ENCODE measurements around the gene CELF2.

The CELF2 gene

DNA sequence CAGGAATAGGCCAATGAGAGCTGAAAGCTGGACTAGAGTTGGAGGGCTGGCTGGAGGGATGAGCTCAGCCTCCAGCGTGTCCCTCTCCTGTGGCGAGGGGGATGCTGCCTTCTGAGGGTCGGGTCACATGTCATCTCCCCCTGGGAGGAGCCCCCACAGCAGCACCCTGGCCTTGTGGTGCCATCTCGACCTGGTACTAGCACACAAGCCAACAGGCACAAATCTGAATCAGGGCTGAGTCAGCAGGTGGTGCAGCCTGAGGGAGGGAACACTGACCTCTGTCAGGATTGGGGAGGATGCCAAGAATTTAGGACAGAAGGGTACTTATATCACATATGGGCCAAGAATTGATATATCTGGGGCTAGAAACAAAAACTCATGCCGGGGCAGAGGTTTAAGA lies 280.4 kb downstream of the CELF2 start:
- no peak overlapping the region for H3K9ac ChIP-seq (ENCODE audit: low read depth, low read length)
- 88% methylated on average over 5 of the region's 5 CpGs for WGBS
- H3K36me3 ChIP-seq (ENCODE audit: insufficient read depth, low read length): no peaks in the 10 kb centered on the region

DNA sequence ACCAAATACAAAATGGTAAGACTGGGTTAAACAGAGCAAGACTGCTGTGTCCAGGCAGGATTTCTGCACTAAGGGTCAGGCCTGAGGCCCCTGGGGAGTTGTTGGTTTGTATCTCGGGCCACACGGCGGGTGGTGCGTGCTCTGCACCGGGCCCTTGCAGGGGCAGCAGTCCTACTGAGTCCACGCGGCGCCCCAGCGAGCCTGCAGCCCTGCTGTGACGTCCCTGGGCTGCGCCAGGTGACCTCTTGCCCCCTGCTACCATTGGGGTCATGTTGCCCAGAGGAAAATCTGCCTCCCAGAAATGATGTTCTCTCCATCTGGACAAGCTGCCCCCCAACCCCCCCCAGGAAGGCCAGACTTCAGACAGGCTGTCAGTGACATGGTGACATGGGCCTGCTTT lies 281.5 kb downstream of the CELF2 start:
- Histone ChIP-seq H3K36me3 (ENCODE audit: insufficient read depth, low read length) (peaks cover 7% of the 10 kb centered on the region; the same call in 1 of the 2 replicates), H3K27me3 (ENCODE audit: insufficient read depth, low read length) (no peaks in the 10 kb centered on the region)
- WGBS: 96% methylated on average over 11 of the region's 11 CpGs

More for the DNA sequence above, 280.4 kb downstream of the CELF2 start:
- Histone ChIP-seq H3K4me3 (ENCODE audit: low read length) (no peak overlapping the region), H3K27ac (ENCODE audit: low read depth, low read length) (no peak overlapping the region), H3K4me1 (ENCODE audit: insufficient read depth, low read length) (no peaks in the 10 kb centered on the region), H3K27me3 (ENCODE audit: insufficient read depth, low read length) (no peaks in the 10 kb centered on the region), H3K9me3 (ENCODE audit: insufficient read depth, low read depth, low read length) (no peaks in the 10 kb centered on the region)

DNA sequence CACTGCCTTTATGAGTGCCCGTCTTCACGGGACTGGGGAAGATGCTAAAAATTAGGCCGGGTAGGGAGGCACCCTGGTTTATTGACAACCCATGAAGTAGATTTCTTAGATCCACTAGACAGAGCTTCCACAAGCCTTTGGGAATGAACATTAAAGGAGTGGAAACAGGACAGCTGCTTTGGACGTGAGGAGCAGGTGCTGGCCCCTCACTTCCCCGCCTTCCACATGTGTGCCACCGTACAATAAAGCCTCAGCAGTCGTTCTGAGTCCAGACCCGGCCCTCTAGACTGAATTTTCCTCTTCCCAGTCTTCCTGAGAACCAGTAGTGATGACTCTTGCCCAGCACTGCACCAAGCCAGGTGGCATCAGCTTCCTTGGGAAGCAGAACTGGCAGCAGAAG lies 282.4 kb downstream of the CELF2 start:
- Histone ChIP-seq H3K27ac (ENCODE audit: low read depth, low read length) (no peak overlapping the region), H3K9me3 (ENCODE audit: insufficient read depth, low read depth, low read length) (no peaks in the 10 kb centered on the region), H3K27me3 (ENCODE audit: insufficient read depth, low read length) (no peaks in the 10 kb centered on the region), H3K4me3 (ENCODE audit: low read length) (no peak overlapping the region), H3K4me1 (ENCODE audit: insufficient read depth, low read length) (no peaks in the 10 kb centered on the region), H3K9ac (ENCODE audit: low read depth, low read length) (no peak overlapping the region), H3K36me3 (ENCODE audit: insufficient read depth, low read length) (peaks cover 7% of the 10 kb centered on the region; the same call in 1 of the 2 replicates)
- 90% methylated on average over 8 of the region's 8 CpGs for WGBS

More for the DNA sequence above, 281.5 kb downstream of the CELF2 start:
- Histone ChIP-seq H3K4me3 (ENCODE audit: low read length) (no peak overlapping the region), H3K9me3 (ENCODE audit: insufficient read depth, low read depth, low read length) (no peaks in the 10 kb centered on the region), H3K27ac (ENCODE audit: low read depth, low read length) (no peak overlapping the region), H3K4me1 (ENCODE audit: insufficient read depth, low read length) (no peaks in the 10 kb centered on the region), H3K9ac (ENCODE audit: low read depth, low read length) (no peak overlapping the region)

DNA sequence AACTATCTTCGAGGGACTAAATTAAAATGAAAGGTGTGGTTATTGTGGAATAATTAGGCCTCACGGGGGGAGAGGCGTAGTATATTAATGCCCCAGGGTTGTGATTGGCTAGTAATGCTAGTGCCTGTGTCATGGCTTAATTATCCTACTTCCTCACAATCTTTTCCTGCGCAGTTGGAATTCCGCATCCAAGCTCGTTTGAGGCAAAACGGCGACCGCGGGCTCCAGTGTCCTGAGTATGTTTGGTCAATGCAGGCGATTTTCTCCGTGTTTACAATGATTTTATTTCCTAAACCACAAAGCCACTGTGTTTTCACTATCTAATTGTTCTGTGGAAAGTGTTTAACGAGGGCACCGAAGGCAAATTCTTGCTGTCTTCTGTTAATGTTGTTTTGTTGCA lies 282.9 kb downstream of the CELF2 start:
- H3K4me1 ChIP-seq (ENCODE audit: insufficient read depth, low read length): no peaks in the 10 kb centered on the region
- no peak overlapping the region for H3K27ac ChIP-seq (ENCODE audit: low read depth, low read length)
- H3K27me3 ChIP-seq (ENCODE audit: insufficient read depth, low read length): no peaks in the 10 kb centered on the region
- H3K9me3 ChIP-seq (ENCODE audit: insufficient read depth, low read depth, low read length): no peaks in the 10 kb centered on the region
- H3K9ac ChIP-seq (ENCODE audit: low read depth, low read length): no peak overlapping the region
- peaks cover 7% of the 10 kb centered on the region; the same call in 1 of the 2 replicates for H3K36me3 ChIP-seq (ENCODE audit: insufficient read depth, low read length)
- 93% methylated on average over 11 of the region's 14 CpGs for WGBS
- no peak overlapping the region for H3K4me3 ChIP-seq (ENCODE audit: low read length)

DNA sequence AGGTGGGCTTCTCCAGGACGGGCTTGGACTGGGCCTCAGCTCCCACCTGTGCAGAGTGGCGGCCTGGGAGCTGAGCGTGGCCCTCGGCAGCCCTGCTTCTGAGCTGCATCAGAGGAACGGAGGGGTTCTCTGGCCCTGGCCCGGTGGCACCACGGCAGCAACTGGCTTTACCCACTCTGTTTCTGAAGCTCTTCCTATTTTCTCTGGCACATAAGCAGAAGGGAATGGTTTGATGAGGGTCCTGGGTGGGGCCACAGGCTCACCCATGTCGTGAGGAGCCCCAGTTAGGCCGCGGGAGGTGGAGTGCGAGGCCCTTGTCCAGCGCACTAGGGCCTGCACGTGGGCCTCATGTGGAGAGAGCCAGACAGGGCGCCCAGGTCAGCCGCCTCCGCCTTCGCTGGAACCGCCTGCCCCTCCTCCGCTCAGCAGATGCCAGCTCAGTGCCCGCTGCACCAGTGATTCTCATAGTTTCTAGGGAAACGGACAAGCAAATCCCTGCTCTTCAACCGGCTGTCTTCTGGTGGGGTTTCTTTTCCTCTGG lies 284.0 kb downstream of the CELF2 start:
- Histone ChIP-seq H3K9ac (ENCODE audit: low read depth, low read length) (no peak overlapping the region), H3K36me3 (ENCODE audit: insufficient read depth, low read length) (peaks cover 7% of the 10 kb centered on the region; the same call in 1 of the 2 replicates), H3K27me3 (ENCODE audit: insufficient read depth, low read length) (no peaks in the 10 kb centered on the region), H3K4me3 (ENCODE audit: low read length) (no peak overlapping the region), H3K9me3 (ENCODE audit: insufficient read depth, low read depth, low read length) (no peaks in the 10 kb centered on the region), H3K27ac (ENCODE audit: low read depth, low read length) (no peak overlapping the region), H3K4me1 (ENCODE audit: insufficient read depth, low read length) (no peaks in the 10 kb centered on the region)
- WGBS: 91% methylated on average over 22 of the region's 22 CpGs

DNA sequence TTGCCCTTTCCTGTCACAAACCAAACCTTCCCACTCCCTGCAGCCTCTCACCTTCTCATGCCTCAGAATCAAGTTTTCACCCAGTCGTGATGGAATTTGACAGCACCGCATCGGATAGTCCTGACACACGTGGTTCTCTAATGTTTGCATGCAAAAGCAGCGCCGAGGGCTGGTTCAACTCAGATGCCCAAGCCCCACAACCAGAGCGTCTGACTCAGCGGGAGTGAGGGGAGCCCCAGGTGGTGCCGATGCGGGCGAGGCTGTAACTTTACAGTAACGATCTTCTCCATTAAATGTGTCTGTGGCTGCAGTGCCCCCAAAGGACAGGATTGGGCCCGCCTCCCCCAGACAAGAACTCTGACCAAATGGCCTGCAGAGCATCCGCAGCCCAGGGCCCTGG lies 284.5 kb downstream of the CELF2 start:
- Histone ChIP-seq H3K4me3 (ENCODE audit: low read length) (no peak overlapping the region), H3K27ac (ENCODE audit: low read depth, low read length) (no peak overlapping the region), H3K27me3 (ENCODE audit: insufficient read depth, low read length) (no peaks in the 10 kb centered on the region), H3K9ac (ENCODE audit: low read depth, low read length) (no peak overlapping the region), H3K9me3 (ENCODE audit: insufficient read depth, low read depth, low read length) (0 out of 2 replicates have a peak, but pooled peaks cover under 1% of the 10 kb centered on the region), H3K36me3 (ENCODE audit: insufficient read depth, low read length) (peaks cover 9% of the 10 kb centered on the region; the same call in 1 of the 2 replicates), H3K4me1 (ENCODE audit: insufficient read depth, low read length) (no peaks in the 10 kb centered on the region)
- whole genome bisulfite sequencing: 93% methylated on average over 14 of the region's 14 CpGs

DNA sequence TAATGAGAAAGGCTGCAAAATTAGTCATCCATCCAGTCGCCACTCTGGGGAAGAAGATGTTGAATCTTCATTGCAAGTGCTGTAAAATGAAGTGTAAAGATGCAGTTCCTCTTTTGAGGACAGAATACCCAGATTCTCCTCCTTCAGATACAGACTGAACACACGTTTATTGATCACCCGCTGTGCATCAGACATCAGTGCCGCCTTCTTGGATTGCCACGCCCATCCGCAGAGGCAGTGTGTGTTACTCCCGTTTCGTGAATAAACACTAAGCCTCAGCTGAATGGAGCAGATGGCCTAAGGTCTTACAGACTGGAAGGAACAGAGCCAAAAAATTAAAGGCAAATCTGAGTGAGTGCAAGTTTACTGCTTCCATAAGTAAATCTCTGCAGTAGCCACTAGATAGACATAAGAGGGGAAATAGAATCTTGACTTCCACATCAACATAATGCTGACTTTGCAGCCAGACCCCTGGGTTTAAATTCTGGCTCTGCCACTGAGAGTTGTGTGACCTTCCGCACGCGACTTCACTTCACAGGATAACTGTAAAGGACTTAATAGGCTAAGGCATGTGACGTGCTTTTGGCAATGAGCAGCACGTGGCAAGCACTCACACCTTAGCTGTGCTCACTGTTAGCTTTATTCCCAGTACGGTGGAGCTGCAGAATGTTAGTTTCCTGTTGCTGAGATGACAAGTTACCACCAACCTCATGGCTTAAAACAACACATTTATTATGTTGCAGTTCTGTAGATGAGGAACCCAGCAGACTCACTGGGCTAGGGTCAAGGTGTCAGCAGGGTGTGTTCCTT lies 285.9 kb downstream of the CELF2 start:
- Histone ChIP-seq H3K27ac (ENCODE audit: low read depth, low read length) (no peak overlapping the region), H3K9ac (ENCODE audit: low read depth, low read length) (no peak overlapping the region), H3K27me3 (ENCODE audit: insufficient read depth, low read length) (no peaks in the 10 kb centered on the region), H3K9me3 (ENCODE audit: insufficient read depth, low read depth, low read length) (peaks cover 13% of the 10 kb centered on the region; the same call in 1 of the 2 replicates), H3K36me3 (ENCODE audit: insufficient read depth, low read length) (peaks cover 12% of the 10 kb centered on the region; the same call in 1 of the 2 replicates), H3K4me3 (ENCODE audit: low read length) (no peak overlapping the region), H3K4me1 (ENCODE audit: insufficient read depth, low read length) (no peaks in the 10 kb centered on the region)
- WGBS: 94% methylated on average over 14 of the region's 14 CpGs

DNA sequence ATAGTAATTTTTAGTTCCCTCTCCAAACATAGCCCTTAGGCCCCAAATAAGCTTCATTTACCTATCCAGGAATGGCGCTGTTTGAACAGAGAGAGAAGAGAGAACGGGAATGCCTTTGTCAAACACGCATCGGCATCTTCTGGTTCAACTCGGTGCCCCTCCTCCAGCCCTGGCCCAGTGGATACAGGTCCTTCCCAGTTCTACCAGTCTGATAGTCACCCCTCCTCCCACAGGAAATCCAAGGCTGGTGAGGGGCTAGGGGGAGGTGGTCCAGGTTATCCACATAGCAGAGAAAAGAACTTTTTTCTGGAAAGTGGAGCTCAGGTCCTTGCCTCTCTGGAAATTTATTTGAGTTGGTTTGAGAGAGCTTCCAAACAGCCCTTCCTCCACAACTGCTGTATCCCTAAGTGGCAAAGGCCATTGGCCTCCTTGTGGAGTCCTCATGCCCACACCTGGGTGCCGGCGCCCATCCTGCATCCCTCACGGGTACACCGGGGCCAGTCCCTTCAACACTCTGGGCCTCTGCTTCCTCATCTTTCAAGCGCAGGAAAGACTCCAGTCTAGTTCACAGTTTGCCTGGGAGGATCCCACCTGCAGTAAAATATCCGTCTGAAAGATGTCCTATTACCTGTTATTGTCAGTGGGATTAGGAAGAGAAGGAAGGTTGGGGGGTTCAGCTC lies 287.4 kb downstream of the CELF2 start:
- H3K27ac ChIP-seq (ENCODE audit: low read depth, low read length): no peak overlapping the region
- H3K4me1 ChIP-seq (ENCODE audit: insufficient read depth, low read length): no peaks in the 10 kb centered on the region
- H3K4me3 ChIP-seq (ENCODE audit: low read length): no peak overlapping the region
- WGBS: 93% methylated on average over 11 of the region's 11 CpGs
- H3K27me3 ChIP-seq (ENCODE audit: insufficient read depth, low read length): no peaks in the 10 kb centered on the region
- H3K9ac ChIP-seq (ENCODE audit: low read depth, low read length): no peak overlapping the region
- H3K9me3 ChIP-seq (ENCODE audit: insufficient read depth, low read depth, low read length): peaks cover 13% of the 10 kb centered on the region; the same call in 1 of the 2 replicates
- H3K36me3 ChIP-seq (ENCODE audit: insufficient read depth, low read length): peaks cover 12% of the 10 kb centered on the region; the same call in 1 of the 2 replicates

DNA sequence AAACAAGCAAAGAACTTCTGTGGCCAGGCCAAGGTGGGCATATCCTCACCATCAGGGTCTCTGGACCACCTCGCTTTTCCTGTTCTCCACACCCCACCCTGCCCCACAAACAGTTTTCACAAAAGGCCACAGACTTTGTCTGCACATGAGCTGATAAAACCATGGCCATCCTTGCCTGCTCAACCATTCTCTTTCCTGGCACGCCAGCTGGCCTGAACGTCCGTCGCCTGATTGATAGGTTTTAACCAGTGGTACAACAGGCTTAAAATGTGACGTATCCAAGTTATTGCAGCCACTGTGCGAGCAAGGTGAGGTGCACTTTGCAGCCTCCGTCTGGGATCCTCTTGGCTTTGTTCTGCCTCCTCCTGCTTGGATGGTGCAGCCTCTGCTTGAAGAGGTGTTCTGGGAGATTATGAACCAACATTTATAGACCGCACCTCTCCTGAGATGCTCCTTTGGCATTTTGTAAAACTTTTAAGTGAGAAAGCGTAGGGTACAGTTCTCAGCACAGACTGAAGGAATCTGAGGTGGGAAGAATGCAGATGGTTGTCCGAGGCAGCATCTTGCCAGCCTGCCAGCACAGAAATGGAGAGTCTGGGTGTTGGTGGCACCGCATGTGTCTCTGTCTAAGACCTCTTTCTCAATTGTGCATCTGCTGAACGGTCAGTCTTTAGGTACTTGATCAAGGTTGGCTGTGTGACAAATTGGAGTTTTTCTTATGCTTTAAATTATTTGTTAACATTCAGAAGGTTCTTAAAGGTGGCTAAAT lies 288.3 kb downstream of the CELF2 start:
- Histone ChIP-seq H3K27me3 (ENCODE audit: insufficient read depth, low read length) (no peaks in the 10 kb centered on the region), H3K9me3 (ENCODE audit: insufficient read depth, low read depth, low read length) (peaks cover 13% of the 10 kb centered on the region; the same call in 1 of the 2 replicates), H3K4me1 (ENCODE audit: insufficient read depth, low read length) (no peaks in the 10 kb centered on the region), H3K4me3 (ENCODE audit: low read length) (no peak overlapping the region), H3K9ac (ENCODE audit: low read depth, low read length) (no peak overlapping the region), H3K27ac (ENCODE audit: low read depth, low read length) (no peak overlapping the region), H3K36me3 (ENCODE audit: insufficient read depth, low read length) (peaks cover 12% of the 10 kb centered on the region; the same call in 1 of the 2 replicates)
- 95% methylated on average over 13 of the region's 13 CpGs for WGBS

DNA sequence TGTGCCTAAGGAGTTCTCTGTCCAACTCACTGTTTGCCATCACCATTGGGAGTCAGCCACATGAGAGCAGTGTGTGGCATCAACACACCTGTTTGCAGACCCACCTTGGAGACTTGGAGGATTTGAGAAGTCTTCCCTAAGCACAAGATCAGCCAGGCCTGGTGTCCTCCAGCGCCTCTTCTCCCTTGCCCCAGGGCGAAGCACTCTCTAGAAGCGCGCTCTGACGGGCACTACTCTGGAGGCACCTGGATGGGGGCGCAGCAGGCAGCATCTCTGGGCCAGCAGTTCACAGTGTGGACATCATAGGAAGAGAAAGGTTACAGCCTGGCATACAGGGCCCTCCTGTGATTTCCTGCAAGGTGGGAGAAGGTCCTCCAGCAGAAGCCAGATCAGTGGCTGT lies 289.3 kb downstream of the CELF2 start:
- H3K27me3 ChIP-seq (ENCODE audit: insufficient read depth, low read length): no peaks in the 10 kb centered on the region
- no peak overlapping the region for H3K4me3 ChIP-seq (ENCODE audit: low read length)
- H3K4me1 ChIP-seq (ENCODE audit: insufficient read depth, low read length): no peaks in the 10 kb centered on the region
- no peak overlapping the region for H3K9ac ChIP-seq (ENCODE audit: low read depth, low read length)
- peaks cover 12% of the 10 kb centered on the region; the same call in 1 of the 2 replicates for H3K36me3 ChIP-seq (ENCODE audit: insufficient read depth, low read length)
- WGBS: 96% methylated on average over 6 of the region's 6 CpGs
- H3K27ac ChIP-seq (ENCODE audit: low read depth, low read length): no peak overlapping the region
- H3K9me3 ChIP-seq (ENCODE audit: insufficient read depth, low read depth, low read length): peaks cover 17% of the 10 kb centered on the region; the same call in 1 of the 2 replicates

All from HUES64 (cell line).